Uterus (tissue), 4 donors: ENCODE measurements around the gene AP4S1. TPM values are rescaled to one million over a fixed set of nuclear protein-coding genes. Genes with fewer than 3 reads are reported as not detected.
A peak's percentile ranks its signal among the peaks of the same experiment; 100 is the strongest.

ENCODE experiments used
- DNase-seq, 2 donors: peaks; one replicate each; pipeline ENCODE4 v3.0.0-alpha.2; 2019 to 2020
- H3K27ac ChIP-seq, 2 donors: fragments of 200-600 bp; sonication (generic); 1 replicate in 1 of 2; 2 replicates in 1 of 2; pipeline ENCODE4 v1.5.1; 2016 to 2018
- H3K27me3 ChIP-seq, 2 donors: fragments of 200-600 bp; sonication (generic); one replicate each; pipeline ENCODE4 v1.5.1; 2018 to 2019; ENCODE audit warnings: control low read depth in 1 of 2
- H3K36me3 ChIP-seq, 2 donors: fragments of 200-600 bp; sonication (generic); one replicate each; pipeline ENCODE4 v1.5.1; 2019; ENCODE audit warnings: control low read depth in 1 of 2
- H3K4me1 ChIP-seq, 2 donors: fragments of 200-600 bp; sonication (generic); one replicate each; pipeline ENCODE4 v1.5.1; 2018 to 2019; ENCODE audit warnings: control low read depth in 1 of 2
- H3K4me3 ChIP-seq, 2 donors: fragments of 200-600 bp; sonication (generic); 1 replicate in 1 of 2; 2 replicates in 1 of 2; pipeline ENCODE4 v1.5.1; 2018 to 2019; ENCODE audit warnings: mild to moderate bottlenecking in 1 of 2
- H3K9me3 ChIP-seq, 2 donors: fragments of 200-600 bp; sonication (generic); one replicate each; pipeline ENCODE4 v1.5.1; 2019; ENCODE audit warnings: control low read depth in 1 of 2
- CTCF ChIP-seq, 4 experiments: fragments of 200-600 bp in 2 of 4; fragments of 450-650 bp in 2 of 4; sonication (generic) in 2 of 4; IDR thresholded peaks; one replicate each; pipeline ENCODE4 v1.5.1; 2016 to 2019; ENCODE audit warnings: antibody characterized with exemption in 4 of 4, mild to moderate bottlenecking in 2 of 4, moderate library complexity in 1 of 4
- POLR2A ChIP-seq, 2 donors: fragments of 450-650 bp; IDR thresholded peaks; one replicate each; pipeline ENCODE4 v1.6.1; 2016; ENCODE audit warnings: antibody characterized with exemption in 2 of 2, mild to moderate bottlenecking in 1 of 2, moderate library complexity in 1 of 2
- intact Hi-C: fragments of 100-400 bp; cut with DNase I; formaldehyde crosslinking; loops from one replicate; pipeline ENCODE4 v1.15.1; 2023; ENCODE audit warnings: low total_unique reads
- microRNA counts, 2 donors: library from miRNA; unstranded; fragments of <30 nt; microRNA quantifications; one replicate each; lab custom pipeline; 2016 to 2017
- microRNA-seq: library from miRNA; unstranded; fragments of <30 nt; microRNA quantifications from one replicate; pipeline ENCODE4, GENCODE V29; 2016; ENCODE audit warnings: borderline microRNAs expressed, borderline replicate concordance
- small RNA-seq: library from RNA; depleted of rRNA; stranded (forward); fragments of <200 nt; gene quantifications from one replicate; pipeline ENCODE3, GENCODE V24; 2016
- total RNA-seq, 4 donors: library from RNA; depleted of rRNA in 3 of 4; stranded (reverse); fragments of >200 nt in 3 of 4; gene quantifications; one replicate each; pipeline versions ENCODE4 v1.1.0 to v1.2.4, GENCODE V29; 2014 to 2023
- donor health status: DM: yes; HTN: yes; CAD: no.

The AP4S1 gene
- total RNA-seq, 4 donors from 2014 or later: 2.3 to 30.4 (median 9.9) TPM

GRCh38 chr14:31137214-31137889, 111.9 kb downstream of the AP4S1 start:
- Histone ChIP-seq H3K4me3 (no peak overlapping the region), H3K27me3 (no peaks in the 10 kb centered on the region), H3K27ac (no peak overlapping the region), H3K36me3 (peaks cover 0 to 3% of the 10 kb centered on the region in 2 donors), H3K9me3 (no peaks in the 10 kb centered on the region), H3K4me1 (no peaks in the 10 kb centered on the region)
- no peak for DNase-seq
- TF ChIP-seq CTCF (IDR thresholded peaks at IDR 0.05): no peak
- no peak for TF ChIP-seq POLR2A (IDR thresholded peaks at IDR 0.05)
- intact Hi-C loops: no loop called here

GRCh38 chr14:31138301-31138700, 112.9 kb downstream of the AP4S1 start:
- intact Hi-C loops: no loop called here
- peaks cover 0 to 3% of the 10 kb centered on the region in 2 donors for H3K36me3 ChIP-seq
- H3K27ac ChIP-seq: no peak overlapping the region
- DNase-seq: no peak
- no peaks in the 10 kb centered on the region for H3K9me3 ChIP-seq
- TF ChIP-seq POLR2A (IDR thresholded peaks at IDR 0.05) (no peak), CTCF (IDR thresholded peaks at IDR 0.05) (no peak)
- H3K4me3 ChIP-seq: no peak overlapping the region
- no peaks in the 10 kb centered on the region for H3K27me3 ChIP-seq
- H3K4me1 ChIP-seq: no peaks in the 10 kb centered on the region

GRCh38 chr14:31139301-31139847, 113.9 kb downstream of the AP4S1 start:
- Histone ChIP-seq H3K27me3 (no peaks in the 10 kb centered on the region), H3K27ac (no peak overlapping the region), H3K9me3 (no peaks in the 10 kb centered on the region), H3K4me3 (no peak overlapping the region), H3K36me3 (peaks cover 0 to 3% of the 10 kb centered on the region in 2 donors), H3K4me1 (no peaks in the 10 kb centered on the region)
- no peak for DNase-seq
- TF ChIP-seq CTCF (IDR thresholded peaks at IDR 0.05) (no peak), POLR2A (IDR thresholded peaks at IDR 0.05) (no peak)
- intact Hi-C loops: no loop called here

- H3K4me1 ChIP-seq: no peaks in the 10 kb centered on the region
- no peak overlapping the region for H3K27ac ChIP-seq
- no peak for TF ChIP-seq CTCF (IDR thresholded peaks at IDR 0.05)
- no peaks in the 10 kb centered on the region for H3K27me3 ChIP-seq
- peaks cover 0 to 3% of the 10 kb centered on the region in 2 donors for H3K36me3 ChIP-seq
- H3K9me3 ChIP-seq: no peaks in the 10 kb centered on the region
- H3K4me3 ChIP-seq: no peak overlapping the region
- DNase-seq: no peak
- intact Hi-C loops: no loop called here
These were observed 117.1 kb downstream of the AP4S1 start for GRCh38 chr14:31142455-31143087.

MicroRNA genes within 50 kb of the gene (microRNA counts, 767-probe panel; counts per million panel counts)
- microRNA hsa-miR-624-3p (lab: Ali Mortazavi, UCI): 0 counts per million in 2 donors

Small RNAs within 50 kb of the gene (microRNA-seq; reads per million reads assigned to microRNA genes)
- 8.8 reads per million, percentile 17 among the genes with 10 or more reads in this experiment for gene MIR624

Small RNAs within 50 kb of the gene (small RNA-seq; reads per million reads assigned to genes)
- not detected for gene MIR624
- gene RNU6-541P: not detected

Other genes starting within 250 kb of the AP4S1 start
- 1 to 10 TPM in 2 of 4 donors, under 1 TPM in 1, not detected in 1; 0.30 to 6.5 (median 1.8) TPM for gene COCH, start 151.1 kb upstream of the AP4S1 start, total RNA-seq
- 10 to 100 TPM; 25.9 to 82.0 (median 65.0) TPM for gene STRN3, start 730 bp downstream of the AP4S1 start, total RNA-seq
- 100 to 1,000 TPM in 3 of 4 donors, 10 to 100 TPM in 1; 99.4 to 434 (median 307) TPM for gene HECTD1, start 182.1 kb downstream of the AP4S1 start, total RNA-seq